DOHH2 (cell line): ENCODE results near the gene EXOC3.

Source experiments
- H3F3A ChIP-seq: fragments of 200-600 bp; sonication (generic), shearing (Covaris generic); 2 replicates; pipeline ENCODE4 v1.6.0; 2016; ENCODE audit warnings: antibody characterized with exemption, mild to moderate bottlenecking; ENCODE audit not compliant: control insufficient read depth, insufficient read depth
- H3K27ac ChIP-seq: fragments of 200-600 bp; sonication (generic); 2 replicates; pipeline ENCODE4 v1.5.1; 2014; ENCODE audit warnings: low read depth, mild to moderate bottlenecking, low read length, moderate library complexity
- H3K27me3 ChIP-seq: fragments of 200-600 bp; sonication (generic); 2 replicates; pipeline ENCODE4 v1.6.1; 2014; ENCODE audit warnings: mild to moderate bottlenecking, low read length, mixed read lengths; ENCODE audit not compliant: control insufficient read depth
- H3K36me3 ChIP-seq: fragments of 200-600 bp; sonication (generic); 2 replicates; pipeline ENCODE4 v1.6.1; 2014; ENCODE audit warnings: mild to moderate bottlenecking, low read length, moderate library complexity, mixed read lengths; ENCODE audit not compliant: control insufficient read depth
- H3K4me1 ChIP-seq: fragments of 200-600 bp; sonication (generic); 2 replicates; pipeline ENCODE4 v1.6.1; 2014; ENCODE audit warnings: mild to moderate bottlenecking, low read length, mixed read lengths; ENCODE audit not compliant: control insufficient read depth
- H3K4me2 ChIP-seq: fragments of 200-600 bp; sonication (generic); 2 replicates; pipeline ENCODE4 v1.6.0; 2014; ENCODE audit warnings: mild to moderate bottlenecking, low read length, moderate library complexity
- H3K4me3 ChIP-seq: fragments of 200-600 bp; sonication (generic); 2 replicates; pipeline ENCODE4 v1.5.1; 2014; ENCODE audit warnings: mild to moderate bottlenecking, low read length, mixed read lengths
- H3K79me2 ChIP-seq: fragments of 200-600 bp; sonication (generic); 2 replicates; pipeline ENCODE4 v1.6.1; 2014; ENCODE audit warnings: mild to moderate bottlenecking, low read length, mixed read lengths; ENCODE audit not compliant: control insufficient read depth
- H3K9me2 ChIP-seq: fragments of 200-600 bp; sonication (generic); replicated peaks from 2 replicates; pipeline ENCODE4 v1.6.1; 2014; ENCODE audit warnings: mild to moderate bottlenecking, low read length, mixed read lengths; ENCODE audit not compliant: control insufficient read depth
- H3K9me3 ChIP-seq: fragments of 200-600 bp; sonication (generic); 2 replicates; pipeline ENCODE4 v1.6.1; 2014; ENCODE audit warnings: antibody characterized with exemption, low read length, mixed read lengths; ENCODE audit not compliant: control insufficient read depth, insufficient read depth
- H4K20me1 ChIP-seq: fragments of 200-600 bp; sonication (generic); 2 replicates; pipeline ENCODE4 v1.6.0; 2014; ENCODE audit warnings: low read depth, mild to moderate bottlenecking, antibody characterized with exemption, low read length, moderate library complexity; ENCODE audit not compliant: control insufficient read depth, insufficient read depth
- CTCF ChIP-seq: fragments of 200-600 bp; sonication (generic); IDR thresholded peaks from one replicate; pipeline ENCODE4 v1.5.1; 2014; ENCODE audit warnings: antibody characterized with exemption, mild to moderate bottlenecking, low read depth, low read length; ENCODE audit not compliant: poor library complexity, severe bottlenecking
- EZH2phosphoT487 ChIP-seq: fragments of 200-600 bp; sonication (generic); IDR thresholded peaks from 2 replicates; pipeline ENCODE4 v1.6.1; 2017; ENCODE audit warnings: borderline replicate concordance, mild to moderate bottlenecking, antibody characterized with exemption, low read length, moderate library complexity, mixed read lengths

The EXOC3 gene

GRCh38 chr5:432928-433791 is 9.8 kb upstream of the EXOC3 start:
- Histone ChIP-seq H3K27ac (no peak overlapping the region), H3K9me3 (no peaks in the 10 kb centered on the region), H3K4me3 (no peak overlapping the region), H3K79me2 (no peaks in the 10 kb centered on the region), H4K20me1 (no peaks in the 10 kb centered on the region), H3K27me3 (no peaks in the 10 kb centered on the region), H3K4me1 (peaks cover 32% of the 10 kb centered on the region), H3K9me2 (no peaks in the 10 kb centered on the region), H3K4me2 (no peak overlapping the region), H3F3A (peaks cover 5% of the 10 kb centered on the region), H3K36me3 (peaks cover 35% of the 10 kb centered on the region)
- TF ChIP-seq EZH2phosphoT487, result no peak
- no peak for TF ChIP-seq CTCF

- no peak for TF ChIP-seq EZH2phosphoT487
- TF ChIP-seq CTCF, result no peak
- no peaks in the 10 kb centered on the region for H3K27me3 ChIP-seq
- no peak overlapping the region for H3K4me3 ChIP-seq
- H3K79me2 ChIP-seq, result no peaks in the 10 kb centered on the region
- H3K4me1 ChIP-seq, result peaks cover 29% of the 10 kb centered on the region
- H3K9me2 ChIP-seq, result no peaks in the 10 kb centered on the region
- H4K20me1 ChIP-seq, result no peaks in the 10 kb centered on the region
- H3K4me2 ChIP-seq, result no peak overlapping the region
- peaks cover 6% of the 10 kb centered on the region for H3F3A ChIP-seq
- no peak overlapping the region for H3K27ac ChIP-seq
- no peaks in the 10 kb centered on the region for H3K9me3 ChIP-seq
- peaks cover 32% of the 10 kb centered on the region for H3K36me3 ChIP-seq
These were observed 9.1 kb upstream of the EXOC3 start for GRCh38 chr5:433836-434235.

GRCh38 chr5:434443-435146 is 8.4 kb upstream of the EXOC3 start:
- H3K9me2 ChIP-seq, result no peaks in the 10 kb centered on the region
- H3K4me1 ChIP-seq, result peaks cover 24% of the 10 kb centered on the region
- no peak for TF ChIP-seq EZH2phosphoT487
- no peak for TF ChIP-seq CTCF

More at GRCh38 chr5:434443-435146, 8.4 kb upstream of the EXOC3 start:
- H3K4me2 ChIP-seq, result no peak overlapping the region
- H3K4me3 ChIP-seq, result no peak overlapping the region
- peaks cover 6% of the 10 kb centered on the region for H3F3A ChIP-seq
- H3K79me2 ChIP-seq, result no peaks in the 10 kb centered on the region
- peaks cover 27% of the 10 kb centered on the region for H3K36me3 ChIP-seq
- H3K27me3 ChIP-seq, result no peaks in the 10 kb centered on the region
- H3K9me3 ChIP-seq, result no peaks in the 10 kb centered on the region
- no peak overlapping the region for H3K27ac ChIP-seq
- H4K20me1 ChIP-seq, result no peaks in the 10 kb centered on the region
